Liver (tissue), 9 donors: ENCODE data around the gene PDP2. TPM values are rescaled to one million over a fixed set of nuclear protein-coding genes. Genes with fewer than 3 reads are reported as not detected.

Source experiments
- DNase-seq: peaks from one replicate; pipeline ENCODE4 v3.0.0-alpha.2; 2017; ENCODE audit warnings: low spot score
- H3K27ac ChIP-seq, 2 donors: one replicate each; pipeline ENCODE4 v1.7.0; 2013; ENCODE audit warnings: inconsistent platforms in 2 of 2, low read length in 2 of 2, control low read depth in 1 of 2, low read depth in 1 of 2, mild to moderate bottlenecking in 1 of 2
- H3K27me3 ChIP-seq, 4 donors: one replicate each; pipeline versions ENCODE4 v1.6.1 to v1.7.0; 2013; ENCODE audit warnings: low read length in 3 of 4, inconsistent platforms in 1 of 4, mild to moderate bottlenecking in 1 of 4, moderate library complexity in 1 of 4; ENCODE audit not compliant: control insufficient read depth in 4 of 4, insufficient read depth in 4 of 4
- H3K36me3 ChIP-seq, 4 donors: one replicate each; pipeline versions ENCODE4 v1.6.1 to v1.7.0; 2013; ENCODE audit warnings: low read length in 3 of 4, mild to moderate bottlenecking in 3 of 4, low read depth in 1 of 4, moderate library complexity in 1 of 4; ENCODE audit not compliant: control insufficient read depth in 4 of 4, insufficient read depth in 3 of 4
- H3K4me1 ChIP-seq, 4 donors: one replicate each; pipeline versions ENCODE4 v1.6.1 to v1.7.0; 2013; ENCODE audit warnings: low read length in 3 of 4, mild to moderate bottlenecking in 3 of 4, moderate library complexity in 1 of 4; ENCODE audit not compliant: control insufficient read depth in 4 of 4, insufficient read depth in 4 of 4
- H3K4me3 ChIP-seq, 3 donors: one replicate each; pipeline versions ENCODE4 v1.6.1 to v1.7.0; 2013; ENCODE audit warnings: low read length in 3 of 3, control low read depth in 1 of 3, low read depth in 1 of 3, mild to moderate bottlenecking in 1 of 3
- H3K9ac ChIP-seq, 2 donors: one replicate each; pipeline ENCODE4 v1.7.0; 2013; ENCODE audit warnings: low read length in 2 of 2, mild to moderate bottlenecking in 2 of 2, moderate library complexity in 2 of 2, control low read depth in 1 of 2, low read depth in 1 of 2
- H3K9me3 ChIP-seq, 4 donors: one replicate each; pipeline versions ENCODE4 v1.6.1 to v1.7.0; 2013; ENCODE audit warnings: low read length in 3 of 4; ENCODE audit not compliant: control insufficient read depth in 4 of 4
- HNF4A ChIP-seq, 2 donors: conservative IDR thresholded peaks; 2 replicates each; pipeline ENCODE4 v1.6.1; 2016; ENCODE audit warnings: antibody characterized with exemption in 2 of 2, mild to moderate bottlenecking in 2 of 2
- HNF4G ChIP-seq: IDR thresholded peaks from 2 replicates; pipeline ENCODE4 v1.6.1; 2016; ENCODE audit warnings: antibody characterized with exemption
- REST ChIP-seq: IDR thresholded peaks from 2 replicates; pipeline ENCODE4 v1.6.1; 2016; ENCODE audit warnings: antibody characterized with exemption, mild to moderate bottlenecking
- RXRA ChIP-seq, 2 donors: IDR thresholded peaks; 2 replicates each; pipeline ENCODE4 v1.6.1; 2017 to 2018; ENCODE audit warnings: antibody characterized with exemption in 2 of 2, mild to moderate bottlenecking in 1 of 2
- YY1 ChIP-seq: IDR thresholded peaks from 2 replicates; pipeline ENCODE4 v1.6.1; 2016; ENCODE audit warnings: antibody characterized with exemption, mild to moderate bottlenecking
- WGBS: extraction: QIAGEN DNeasy Blood & Tissue Kit; methylation state at CpG from one replicate; pipeline ENCODE4 v1.1.7; 2013; 5-methylcytosine and 5-hydroxymethylcytosine counted together
- polyA plus RNA-seq, 2 donors: library from polyadenylated mRNA; stranded (reverse) in 1 of 2; unstranded in 1 of 2; fragments of 200-250 nt in 1 of 2; fragments of >200 nt in 1 of 2; fragmentation: Nextera tagmentation in 1 of 2; extraction: Ambion mirVana in 1 of 2; gene quantifications; one replicate each; pipeline versions ENCODE4 v1.2.1 to v1.2.3, GENCODE V29; 2013 to 2015
- total RNA-seq, 2 donors: library from RNA; depleted of rRNA; stranded (reverse); fragments of >200 nt; gene quantifications; one replicate each; pipeline ENCODE4 v1.2.3, GENCODE V29; 2014
- donor health status: healthy.
- donor health status: healthy.
- donor health status: healthy.
- donor health status: healthy.
- donor health status: healthy.

The PDP2 gene
- total and polyA plus RNA-seq, 4 donors, result 2.3 to 9.4 (median 6.1) TPM

- peaks cover 31 to 47% (median 40%) of the 10 kb centered on the region in 4 donors for H3K36me3 ChIP-seq
- H3K4me1 ChIP-seq, result peaks cover 10 to 47% (median 37%) of the 10 kb centered on the region in 4 donors
- no peak overlapping the region for H3K9ac ChIP-seq
- no peaks in the 10 kb centered on the region for H3K9me3 ChIP-seq
- H3K27ac ChIP-seq, result no peak overlapping the region
- no peak overlapping the region for H3K4me3 ChIP-seq
- no peaks in the 10 kb centered on the region for H3K27me3 ChIP-seq
- no peak for DNase-seq
- TF ChIP-seq RXRA (IDR thresholded peaks at IDR 0.05) (peak; percentile 69 to 70), YY1 (peak; percentile 53), HNF4A (conservative IDR thresholded peaks at IDR 0.05) (peak; percentile 72 to 76), HNF4G (peak; percentile 22), REST (no peak)
Observed at GRCh38 chr16:66939366-66939765, 59.1 kb downstream of the PDP2 start.

- peaks cover 31 to 47% (median 40%) of the 10 kb centered on the region in 4 donors for H3K36me3 ChIP-seq
- no peaks in the 10 kb centered on the region for H3K27me3 ChIP-seq
- peaks cover 10 to 43% (median 37%) of the 10 kb centered on the region in 4 donors for H3K4me1 ChIP-seq
- TF ChIP-seq HNF4A (conservative IDR thresholded peaks at IDR 0.05), result no peak
- H3K9ac ChIP-seq, result no peak overlapping the region
- H3K4me3 ChIP-seq, result no peak overlapping the region
- no peaks in the 10 kb centered on the region for H3K9me3 ChIP-seq
- no peak for DNase-seq
- no peak overlapping the region for H3K27ac ChIP-seq
- 94% methylated on average over 16 of the region's 16 CpGs for WGBS
Observed at GRCh38 chr16:66940236-66940635, 59.9 kb downstream of the PDP2 start.

Other genes with a start within 250 kb of the PDP2 start
- gene CMTM4, start 183.8 kb upstream of the PDP2 start, total RNA-seq, result 10 to 100 TPM in 1 of 2 donors, 1 to 10 TPM in 1; 8.1 to 19.7 TPM
- gene CMTM4, start 183.8 kb upstream of the PDP2 start, polyA plus RNA-seq, result 1 to 10 TPM; 2.9 to 4.5 TPM
- gene DYNC1LI2, start 128.9 kb upstream of the PDP2 start, total RNA-seq, result 100 to 1,000 TPM in 1 of 2 donors, 10 to 100 TPM in 1; 31.7 to 106 TPM
- 10 to 100 TPM; 14.2 to 38.5 TPM for gene DYNC1LI2, start 128.9 kb upstream of the PDP2 start, polyA plus RNA-seq
- gene TERB1, start 78.9 kb upstream of the PDP2 start, total RNA-seq, result under 1 TPM in 1 of 2 donors, not detected in 1; 0.08 TPM
- gene TERB1, start 78.9 kb upstream of the PDP2 start, polyA plus RNA-seq, result under 1 TPM in 1 of 2 donors, not detected in 1; 0.17 TPM
- gene NAE1, start 49.5 kb upstream of the PDP2 start, total RNA-seq, result 10 to 100 TPM; 24.1 to 26.4 TPM
- gene NAE1, start 49.5 kb upstream of the PDP2 start, polyA plus RNA-seq, result 10 to 100 TPM; 12.3 to 23.8 TPM
- not detected for gene CA7, start 36.1 kb upstream of the PDP2 start, total RNA-seq
- gene CA7, start 36.1 kb upstream of the PDP2 start, polyA plus RNA-seq, result not detected
- under 1 TPM in 1 of 2 donors, not detected in 1; 0.56 TPM for gene CDH16, start 38.4 kb downstream of the PDP2 start, total RNA-seq
- not detected for gene CDH16, start 38.4 kb downstream of the PDP2 start, polyA plus RNA-seq
- gene RRAD, start 45.0 kb downstream of the PDP2 start, total RNA-seq, result under 1 TPM; 0.14 to 0.50 TPM
- gene RRAD, start 45.0 kb downstream of the PDP2 start, polyA plus RNA-seq, result under 1 TPM; 0.58 to 0.61 TPM
- 10 to 100 TPM; 51.1 to 52.5 TPM for gene CIAO2B, start 53.9 kb downstream of the PDP2 start, total RNA-seq
- gene CIAO2B, start 53.9 kb downstream of the PDP2 start, polyA plus RNA-seq, result 100 to 1,000 TPM; 120 TPM
- 100 to 1,000 TPM in 1 of 2 donors, 10 to 100 TPM in 1; 21.2 to 200 TPM for gene CES2, start 55.0 kb downstream of the PDP2 start, total RNA-seq
- 100 to 1,000 TPM; 173 to 190 TPM for gene CES2, start 55.0 kb downstream of the PDP2 start, polyA plus RNA-seq
- gene CES3, start 80.8 kb downstream of the PDP2 start, total RNA-seq, result 10 to 100 TPM in 1 of 2 donors, under 1 TPM in 1; 0.19 to 28.3 TPM
- gene CES3, start 80.8 kb downstream of the PDP2 start, polyA plus RNA-seq, result 10 to 100 TPM; 12.3 to 12.7 TPM
- 10 to 100 TPM in 1 of 2 donors, 1 to 10 TPM in 1; 1.6 to 20.5 TPM for gene CES4A, start 108.1 kb downstream of the PDP2 start, total RNA-seq
- 10 to 100 TPM in 1 of 2 donors, 1 to 10 TPM in 1; 5.4 to 17.1 TPM for gene CES4A, start 108.1 kb downstream of the PDP2 start, polyA plus RNA-seq
- gene CBFB, start 148.6 kb downstream of the PDP2 start, total RNA-seq, result 10 to 100 TPM; 14.4 to 19.3 TPM
- 1 to 10 TPM; 6.8 to 8.0 TPM for gene CBFB, start 148.6 kb downstream of the PDP2 start, polyA plus RNA-seq
- 10 to 100 TPM; 29.1 to 42.4 TPM for gene PHAF1, start 229.4 kb downstream of the PDP2 start, total RNA-seq
- 10 to 100 TPM; 26.6 to 27.7 TPM for gene PHAF1, start 229.4 kb downstream of the PDP2 start, polyA plus RNA-seq